DMS53 (cell line): ENCODE results near the gene P2RY4.
"Not testable (repeated sequence)": the region's sequence is repeated elsewhere in the genome, so short reads cannot be mapped to it uniquely, and the experiment has no call there.

Source experiments
- DNase-seq: peaks from one replicate; lab custom pipeline; 2025; lab: John Stamatoyannopoulos, UW

The P2RY4 gene

GRCh38 chrX:70260104-70260503 is at the start of gene P2RY4:
TSS of gene P2RY4 (minus strand) at chrX:70260204. CDS start at chrX:70259624, 580 bp downstream.
- no peak for DNase-seq

DNA sequence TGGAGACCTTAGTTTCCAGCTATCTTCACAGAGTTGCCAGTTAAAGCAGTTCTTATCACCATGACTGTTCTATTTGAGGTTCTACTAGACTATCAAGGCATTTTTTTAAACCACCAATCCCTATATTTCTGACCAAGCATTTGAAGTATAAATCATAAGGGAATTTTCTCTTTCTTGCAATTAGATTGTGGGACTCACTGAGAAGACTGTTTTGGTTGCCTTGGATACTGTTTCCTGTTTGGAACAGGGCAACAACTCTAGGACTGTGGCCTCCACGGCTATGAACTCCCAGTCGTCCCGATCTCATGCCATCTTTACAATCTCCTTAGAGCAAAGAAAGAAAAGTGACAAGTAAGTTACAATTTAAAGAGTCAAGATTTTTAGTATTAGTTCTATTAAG is 41.7 kb upstream of the P2RY4 start:
- no peak for DNase-seq

DNA sequence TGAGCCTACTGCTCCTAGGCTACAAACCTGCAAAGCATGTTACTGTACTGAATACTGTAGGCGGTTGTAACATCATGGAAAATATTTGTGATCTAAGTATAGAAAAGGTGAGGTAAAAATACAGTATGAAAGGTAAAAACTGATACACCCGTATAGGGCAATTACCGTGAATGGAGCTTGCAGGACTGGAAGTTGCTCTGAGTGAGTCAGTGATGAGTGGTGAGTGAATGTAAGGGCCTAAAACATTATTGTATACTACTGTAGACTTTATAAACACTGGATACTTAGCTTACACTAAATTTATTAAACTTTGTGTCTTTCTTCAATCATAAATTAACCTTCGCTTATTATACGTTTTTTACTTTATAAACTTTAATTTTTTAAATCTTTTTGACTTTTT is 33.6 kb upstream of the P2RY4 start:
- DNase-seq, result no peak

- DNase-seq, result no peak
Observed at GRCh38 chrX:70292788-70293187, 32.8 kb upstream of the P2RY4 start.

GRCh38 chrX:70289793-70290770 is 30.1 kb upstream of the P2RY4 start, which contains the start of the genes KIF4A and PDZD11:
TSS of gene KIF4A (plus strand) at chrX:70290104. CDS start at chrX:70290459, 355 bp downstream.
TSS of gene PDZD11 (minus strand) at chrX:70289927. CDS start at chrX:70289341, 586 bp downstream.
- DNase-seq, result peak; percentile 94

DNA sequence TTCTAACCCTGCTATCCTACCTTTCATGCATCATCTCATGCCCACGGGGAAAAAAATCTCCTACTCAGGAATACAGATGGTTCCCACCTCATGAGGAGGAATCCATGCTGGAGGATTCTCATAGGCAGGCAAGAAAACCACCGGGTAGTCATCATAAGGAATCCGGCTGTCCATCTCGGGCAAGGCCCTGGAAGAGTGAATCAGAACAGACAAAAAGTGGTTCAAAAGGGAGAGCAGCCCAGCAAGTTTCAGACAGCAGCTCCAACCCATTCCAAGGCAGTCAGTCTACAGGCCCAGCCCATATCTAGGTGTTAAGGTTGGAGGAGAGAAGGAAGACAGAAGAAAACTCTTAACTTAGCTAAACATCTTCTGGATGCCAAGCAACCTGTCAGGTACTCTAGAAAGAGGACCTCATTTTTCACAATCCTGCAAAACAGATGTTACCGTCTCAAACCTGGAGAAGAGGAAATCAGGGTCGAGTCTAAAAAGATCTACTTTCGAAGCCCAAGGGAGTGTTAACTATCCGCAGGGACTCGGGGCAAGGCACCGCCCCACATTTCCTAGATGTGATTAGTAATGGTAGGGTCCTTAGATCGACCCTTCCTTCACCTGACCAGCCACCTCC is 29.3 kb upstream of the P2RY4 start:
- DNase-seq, result no peak

- no peak for DNase-seq
Observed at GRCh38 chrX:70281951-70282350, 21.9 kb upstream of the P2RY4 start, which contains the start of gene RAB41. TSS of gene RAB41 (plus strand) at chrX:70282172. CDS start at chrX:70282218, 46 bp downstream.

- DNase-seq, result no peak
Observed at GRCh38 chrX:70280573-70280972, 20.6 kb upstream of the P2RY4 start.

GRCh38 chrX:70279081-70279480 is 19.1 kb upstream of the P2RY4 start:
- DNase-seq, result no peak

DNA sequence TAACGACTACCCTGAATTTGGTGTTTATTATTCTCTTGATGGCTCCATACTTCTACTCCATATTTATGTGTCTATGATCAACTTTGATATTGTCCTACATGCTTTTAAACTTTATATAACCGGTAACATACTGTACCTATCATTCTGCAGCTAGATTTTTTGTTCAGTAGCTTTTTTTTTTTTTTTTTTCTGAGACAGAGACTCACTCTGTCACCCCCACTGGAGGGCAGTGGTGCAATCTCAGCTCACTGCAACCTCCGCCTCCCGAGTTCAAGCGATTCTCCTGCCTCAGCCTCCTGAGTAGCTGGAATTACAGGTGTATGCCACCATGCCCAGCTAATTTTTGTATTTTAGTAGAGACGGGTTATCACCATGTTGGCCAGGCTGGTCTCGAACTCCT is 14.0 kb upstream of the P2RY4 start:
- not testable (repeated sequence) for DNase-seq

GRCh38 chrX:70268034-70268433 is 8.0 kb upstream of the P2RY4 start, which contains the start of gene ARR3:
TSS of gene ARR3 (plus strand) at chrX:70268334. CDS start at chrX:70269386, 1,052 bp downstream.
- DNase-seq, result no peak

GRCh38 chrX:70264784-70265183 is 4.8 kb upstream of the P2RY4 start:
- DNase-seq, result no peak

DNA sequence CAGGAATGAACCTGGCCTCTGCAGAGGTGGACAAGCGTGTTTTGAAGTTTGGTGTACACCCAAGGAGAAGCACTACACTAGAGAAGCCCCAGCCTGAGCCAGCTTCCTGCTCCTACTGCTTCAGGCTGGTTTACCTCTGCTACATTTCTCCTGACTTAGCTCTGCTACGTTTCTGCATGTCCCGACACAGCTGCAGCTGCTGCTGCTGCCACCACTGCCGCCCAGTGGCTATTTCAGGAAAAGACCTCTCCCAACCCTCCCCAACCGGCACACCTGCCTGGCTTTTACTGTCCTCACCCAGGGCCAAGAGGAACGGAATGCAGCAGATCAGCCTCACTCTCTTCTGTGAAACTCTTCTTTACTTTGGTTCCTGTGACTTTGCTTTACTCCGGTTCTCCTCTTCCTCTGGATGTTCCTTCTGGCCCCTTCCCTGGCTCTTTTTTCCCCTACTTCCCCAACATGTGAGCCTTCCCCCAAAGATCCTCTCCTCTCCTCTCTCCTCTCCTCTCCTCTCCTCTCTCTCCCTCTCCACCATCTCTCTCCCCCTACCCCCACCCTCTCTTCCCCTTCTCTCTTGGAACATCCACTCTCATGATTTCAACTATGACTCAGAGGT is 3.1 kb upstream of the P2RY4 start:
- DNase-seq, result peak; percentile 93

DNA sequence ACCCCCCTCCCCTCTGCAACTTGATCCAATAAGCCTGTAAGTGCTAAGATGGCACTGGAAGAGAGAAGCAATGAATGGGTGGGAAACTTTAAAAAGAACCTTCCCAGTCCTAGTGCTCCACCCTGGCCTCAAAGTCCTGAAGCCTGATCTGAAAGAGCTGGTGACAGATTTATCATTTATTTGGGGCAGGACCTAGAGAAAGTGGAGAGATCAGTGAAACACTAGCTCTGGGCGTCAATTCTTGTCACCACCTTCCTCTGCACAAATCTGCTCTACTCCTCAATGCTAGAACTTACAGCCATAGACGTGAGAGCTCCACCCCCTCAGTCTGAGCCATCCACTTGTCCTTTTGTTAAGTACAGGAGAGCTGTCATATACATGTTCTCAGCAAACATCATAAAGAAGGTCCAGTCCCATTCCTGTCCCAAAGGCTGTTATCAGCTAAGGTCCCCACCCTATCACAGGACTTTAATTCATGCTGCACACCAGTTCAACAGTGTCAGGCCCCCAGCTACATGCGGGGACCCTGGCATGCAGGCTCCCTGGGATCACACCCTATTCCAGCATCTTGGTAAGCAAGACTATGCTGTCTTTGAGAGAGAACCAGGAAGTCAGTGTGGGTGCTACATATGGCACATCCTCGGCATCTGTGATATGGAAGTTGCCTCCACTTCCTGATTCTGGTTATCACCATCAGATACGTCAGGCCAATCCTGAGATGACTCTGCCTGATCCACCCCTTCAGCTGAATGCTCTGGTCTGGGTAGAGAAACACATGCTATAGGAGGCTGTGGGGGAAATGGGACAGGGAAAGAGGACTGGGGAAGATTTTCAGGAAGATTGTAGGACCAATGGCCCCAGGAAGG is 2.3 kb downstream of the P2RY4 start:
- DNase-seq, result peak; percentile 56

DNA sequence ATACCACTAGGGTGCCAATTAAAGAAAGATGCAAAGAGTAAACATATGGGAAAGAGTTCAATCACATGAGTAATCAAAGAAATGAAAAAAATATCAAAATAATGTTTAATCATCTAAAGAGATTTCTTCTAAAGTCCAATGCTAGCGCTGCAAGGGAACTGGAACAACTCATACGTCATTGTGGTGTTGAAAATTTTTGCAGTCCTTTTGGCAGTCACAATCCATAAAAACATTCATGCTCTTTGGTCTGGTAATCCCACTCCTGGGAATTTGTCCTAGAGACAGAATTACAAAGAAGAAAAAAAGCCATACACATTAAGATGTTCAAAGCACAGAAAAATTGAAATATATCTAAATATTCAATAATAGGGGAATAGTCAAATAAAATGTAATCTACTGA is 4.6 kb downstream of the P2RY4 start:
- DNase-seq, result no peak

DNA sequence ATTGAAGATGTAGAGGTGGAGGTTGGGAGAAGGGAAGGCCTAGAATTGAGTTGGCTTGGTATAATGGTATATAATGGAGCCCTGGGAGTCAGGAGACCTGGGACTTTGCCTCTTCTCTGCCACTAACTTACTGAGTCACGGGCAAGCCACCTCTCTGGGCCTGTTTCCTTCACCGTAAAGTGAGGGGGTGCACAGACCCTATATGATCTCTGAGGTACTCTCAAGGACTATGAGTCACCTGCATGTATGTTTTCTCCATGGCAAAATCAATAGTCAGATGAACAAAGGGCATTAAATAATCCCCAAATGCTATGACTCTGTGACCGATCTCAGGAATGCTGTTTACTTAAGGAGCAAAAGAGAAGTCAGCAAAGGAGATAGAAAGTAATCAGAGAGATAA is 5.1 kb downstream of the P2RY4 start:
- DNase-seq, result peak; percentile 72

DNA sequence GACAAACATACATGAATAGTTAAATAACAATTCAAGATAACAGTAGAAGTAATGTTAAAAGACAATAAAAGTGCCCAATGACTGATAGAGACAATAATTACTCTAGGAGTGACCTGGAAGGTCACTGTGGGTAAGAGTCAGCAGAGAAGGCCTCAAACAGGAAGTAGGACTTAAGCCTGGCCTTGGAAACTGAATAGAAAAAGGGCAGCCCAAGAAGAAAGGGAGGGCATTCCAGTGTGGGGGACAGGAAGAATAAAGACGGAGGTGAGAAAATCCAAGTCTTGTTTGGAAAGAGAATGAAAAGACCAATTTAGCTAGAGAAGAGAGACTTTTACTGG is 6.0 kb downstream of the P2RY4 start:
- DNase-seq, result peak; percentile 66

- peak; percentile 78 for DNase-seq
Observed at GRCh38 chrX:70253377-70254062, 6.5 kb downstream of the P2RY4 start.

- DNase-seq, result no peak
Observed at GRCh38 chrX:70252491-70252890, 7.5 kb downstream of the P2RY4 start.

DNA sequence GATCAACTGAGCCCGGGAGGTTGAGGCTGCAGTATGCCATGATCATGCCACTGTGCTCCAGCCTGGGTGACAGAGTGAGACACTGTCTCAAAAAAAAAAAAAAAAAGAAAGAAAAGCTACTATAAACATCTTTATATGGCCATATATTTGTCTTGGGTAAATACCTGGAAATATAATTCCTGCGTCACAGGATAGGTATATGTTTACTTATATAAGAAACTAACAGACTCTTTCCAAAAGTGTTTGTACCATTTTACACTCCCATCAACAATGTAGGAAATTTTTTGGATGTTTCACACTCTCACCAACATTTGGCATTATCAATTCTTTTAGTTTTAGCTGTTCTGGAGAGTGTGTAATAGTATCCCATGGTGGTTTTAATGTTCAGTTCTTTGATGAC is 12.8 kb downstream of the P2RY4 start:
- peak; percentile 76 for DNase-seq

GRCh38 chrX:70244881-70245280 is 15.1 kb downstream of the P2RY4 start:
- no peak for DNase-seq
